GM12865 (cell line): Measurements from ENCODE around the gene TRMT1.

Source experiments
- DNase-seq: peaks from one replicate; pipeline ENCODE4 v3.0.0; 2010; ENCODE audit warnings: low read depth
- H3K4me3 ChIP-seq: 2 replicates; pipeline ENCODE4 v1.5.1; 2011; ENCODE audit warnings: mild to moderate bottlenecking, low read depth, low read length, control low read depth
- TF ChIP-seq, protein P1 (sequence below): IDR thresholded peaks from 2 replicates; pipeline ENCODE4 v1.5.1; 2011; ENCODE audit warnings: low read length, control low read depth, low read depth, inconsistent platforms; ENCODE audit not compliant: insufficient read depth; ENCODE audit errors: missing control alignments

Gene TRMT1

DNA sequence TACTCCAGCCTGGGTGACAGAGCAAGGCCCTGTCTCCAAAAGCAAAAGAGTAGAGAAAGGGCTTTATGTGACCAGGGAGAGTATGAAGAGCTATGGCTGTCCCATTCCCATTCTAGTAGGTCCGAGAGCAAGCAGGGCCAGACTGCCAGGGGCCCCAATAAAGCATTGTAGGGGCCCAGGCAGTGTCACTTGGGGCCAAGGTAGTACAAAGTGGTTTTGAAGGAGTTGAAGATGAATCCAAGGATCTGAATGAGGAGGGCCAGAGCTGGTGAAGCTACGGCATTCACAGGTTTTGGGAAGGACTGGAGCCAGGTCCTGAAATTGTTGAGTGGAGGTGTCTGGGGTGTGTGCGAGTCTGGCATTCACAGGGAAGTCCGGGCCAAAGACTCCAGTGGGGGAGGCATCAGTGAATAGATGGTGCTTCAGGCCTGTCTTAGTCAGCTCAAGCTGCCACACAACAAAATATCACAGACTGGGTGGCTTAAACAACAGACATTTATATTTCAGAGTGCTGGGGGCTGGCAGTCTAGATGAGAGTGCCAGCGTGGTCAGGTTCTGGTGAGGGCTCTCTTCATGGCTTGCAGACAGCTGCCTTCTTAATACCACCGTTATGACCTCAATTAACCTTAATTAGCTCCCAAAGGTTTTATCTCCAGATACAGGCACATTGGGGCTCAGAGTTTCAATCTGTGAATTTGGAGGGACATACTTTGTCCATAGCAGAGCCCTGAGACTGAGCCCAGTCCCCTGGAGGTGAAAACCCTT, 11.5 kb upstream of the TRMT1 start:
- no peak for DNase-seq
- no peak overlapping the region for H3K4me3 ChIP-seq
- TF ChIP-seq, protein P1, sequence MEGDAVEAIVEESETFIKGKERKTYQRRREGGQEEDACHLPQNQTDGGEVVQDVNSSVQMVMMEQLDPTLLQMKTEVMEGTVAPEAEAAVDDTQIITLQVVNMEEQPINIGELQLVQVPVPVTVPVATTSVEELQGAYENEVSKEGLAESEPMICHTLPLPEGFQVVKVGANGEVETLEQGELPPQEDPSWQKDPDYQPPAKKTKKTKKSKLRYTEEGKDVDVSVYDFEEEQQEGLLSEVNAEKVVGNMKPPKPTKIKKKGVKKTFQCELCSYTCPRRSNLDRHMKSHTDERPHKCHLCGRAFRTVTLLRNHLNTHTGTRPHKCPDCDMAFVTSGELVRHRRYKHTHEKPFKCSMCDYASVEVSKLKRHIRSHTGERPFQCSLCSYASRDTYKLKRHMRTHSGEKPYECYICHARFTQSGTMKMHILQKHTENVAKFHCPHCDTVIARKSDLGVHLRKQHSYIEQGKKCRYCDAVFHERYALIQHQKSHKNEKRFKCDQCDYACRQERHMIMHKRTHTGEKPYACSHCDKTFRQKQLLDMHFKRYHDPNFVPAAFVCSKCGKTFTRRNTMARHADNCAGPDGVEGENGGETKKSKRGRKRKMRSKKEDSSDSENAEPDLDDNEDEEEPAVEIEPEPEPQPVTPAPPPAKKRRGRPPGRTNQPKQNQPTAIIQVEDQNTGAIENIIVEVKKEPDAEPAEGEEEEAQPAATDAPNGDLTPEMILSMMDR, result no peak

DNA sequence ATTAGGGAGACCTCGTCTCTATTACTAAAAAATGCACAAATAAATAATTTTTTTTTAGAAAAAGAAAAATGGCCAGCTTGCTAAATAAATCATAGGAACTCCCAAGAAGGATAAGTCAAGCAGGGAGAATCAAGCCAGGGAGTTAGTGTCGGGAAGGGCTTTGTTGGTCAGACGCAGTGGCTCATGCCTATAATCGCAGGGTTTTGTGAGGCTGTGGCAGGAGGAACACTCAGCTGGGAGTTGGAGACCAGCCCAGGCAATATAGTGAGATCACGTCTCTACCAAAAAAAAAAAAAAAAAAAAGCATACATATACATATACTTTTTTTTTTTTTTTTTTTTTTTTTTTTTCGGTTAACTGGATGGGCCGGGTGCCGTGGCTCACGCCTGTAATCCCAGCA, 10.5 kb upstream of the TRMT1 start:
- no peak overlapping the region for H3K4me3 ChIP-seq
- TF ChIP-seq, protein P1, result no peak
- DNase-seq, result no peak

DNA sequence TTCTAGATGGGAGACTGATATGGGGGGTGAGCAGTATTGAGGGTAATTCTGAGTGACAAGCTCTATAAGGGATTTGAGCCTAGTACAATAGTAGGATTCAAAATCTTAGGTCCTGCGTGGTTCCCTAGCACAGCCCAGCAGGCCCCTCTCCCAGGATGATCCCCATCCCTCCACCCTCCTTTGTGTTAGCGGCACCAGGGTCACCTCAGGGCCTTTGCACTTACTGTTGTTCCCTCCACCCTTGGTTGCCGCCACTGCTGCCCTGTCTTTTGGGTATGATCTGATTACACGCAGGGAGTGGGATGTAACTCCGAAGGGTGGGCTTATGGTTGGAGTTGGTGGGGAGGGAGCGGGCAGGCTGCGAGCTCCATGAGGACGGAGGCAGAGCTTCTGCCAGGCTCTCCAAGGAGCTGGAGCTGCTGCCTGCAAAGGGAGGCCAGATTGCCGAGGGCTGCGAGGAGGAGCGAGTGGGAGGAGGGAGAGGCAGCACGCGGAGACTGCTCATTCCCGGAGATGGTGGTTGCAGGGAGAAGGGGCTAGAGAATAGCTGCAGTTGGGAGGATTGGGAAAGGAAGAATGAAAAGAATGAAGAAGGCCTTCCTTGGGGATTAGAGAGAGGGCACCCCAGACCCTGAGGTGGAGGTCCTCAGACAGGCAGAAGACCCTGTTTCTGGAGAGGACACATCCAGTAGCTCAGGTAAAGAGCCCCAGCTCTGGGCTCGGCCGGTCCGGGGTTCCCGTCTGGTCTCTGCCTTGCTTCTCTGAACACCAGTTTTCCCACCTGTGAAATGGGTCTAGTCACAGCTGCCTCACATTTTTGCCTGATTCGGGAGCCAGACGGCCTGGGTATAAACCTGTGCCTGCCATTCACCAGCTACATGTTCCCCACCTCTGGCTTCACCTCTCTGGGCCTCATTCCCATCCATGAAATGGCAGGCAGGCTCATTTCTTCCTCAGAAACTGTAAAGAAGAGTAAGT, 6.7 kb upstream of the TRMT1 start:
- no peak overlapping the region for H3K4me3 ChIP-seq
- DNase-seq, result no peak
- TF ChIP-seq, protein P1, result no peak

DNA sequence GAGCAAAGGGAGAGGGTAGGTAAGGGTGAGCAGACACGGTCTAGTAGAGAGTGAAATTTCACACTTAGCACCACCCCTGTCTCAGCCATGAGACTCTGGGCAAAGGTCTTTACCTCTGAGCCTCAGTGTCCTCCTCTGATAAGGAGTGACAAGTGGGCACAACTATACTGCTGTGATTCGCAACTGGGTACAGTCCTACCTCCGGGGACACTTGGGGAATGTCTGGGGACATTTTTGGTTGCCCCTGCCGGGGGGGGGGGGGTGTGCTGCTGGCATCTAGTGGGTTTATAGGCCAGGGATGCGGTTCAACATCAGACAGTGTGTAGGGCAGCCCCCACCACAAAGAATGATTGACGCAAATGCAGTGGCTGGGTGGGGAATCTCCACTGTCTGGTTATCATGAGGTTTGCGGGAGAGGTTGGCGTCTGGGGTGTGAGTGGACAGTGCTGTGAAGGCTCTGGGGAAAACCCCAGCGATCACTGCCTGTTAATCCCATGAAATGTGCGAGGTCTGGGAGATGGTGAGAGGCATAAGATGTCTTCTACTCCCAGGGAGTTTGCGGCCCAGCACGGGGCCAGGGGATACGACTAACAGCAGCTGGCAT, 5.8 kb upstream of the TRMT1 start:
- no peak for DNase-seq
- TF ChIP-seq, protein P1, result no peak

DNA sequence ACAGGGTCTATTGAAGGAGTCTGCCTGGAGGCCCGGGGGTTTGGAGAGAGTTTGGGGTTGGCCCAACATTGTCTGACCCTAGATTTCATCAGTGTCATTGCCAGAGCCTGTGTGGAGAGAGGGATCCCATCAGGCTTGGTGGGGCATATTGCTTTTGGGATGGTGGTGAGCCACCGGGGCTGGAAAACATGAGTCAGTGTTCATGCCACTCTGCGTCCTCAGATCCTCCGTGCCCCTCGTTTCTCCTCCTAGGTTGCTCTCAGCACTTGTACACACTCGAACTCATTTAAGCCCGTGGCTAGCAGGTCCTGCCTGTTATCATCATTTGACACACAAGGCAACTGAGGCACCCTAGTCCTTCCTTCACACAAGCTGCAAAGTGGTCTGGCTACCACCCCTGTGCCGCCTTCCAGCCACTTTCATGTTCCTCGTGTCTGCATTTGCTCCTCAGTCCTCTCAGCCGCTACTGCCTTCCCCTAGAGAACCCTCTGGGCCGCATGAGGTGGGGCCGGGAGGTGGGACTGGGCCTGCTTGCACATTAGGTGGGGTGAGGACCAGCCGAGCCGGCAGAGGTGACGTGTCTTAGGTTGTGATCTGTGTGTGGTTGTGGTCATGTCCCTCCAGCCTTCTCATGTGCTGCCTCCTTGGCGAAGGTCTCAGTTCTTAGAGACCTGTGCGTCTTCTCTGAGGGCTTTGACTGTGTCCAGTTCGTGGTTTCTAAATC, 5.2 kb upstream of the TRMT1 start:
- DNase-seq, result peak; percentile 62
- TF ChIP-seq, protein P1, result no peak
- H3K4me3 ChIP-seq, result no peak overlapping the region

More for the DNA sequence above, 5.8 kb upstream of the TRMT1 start:
- H3K4me3 ChIP-seq, result no peak overlapping the region

DNA sequence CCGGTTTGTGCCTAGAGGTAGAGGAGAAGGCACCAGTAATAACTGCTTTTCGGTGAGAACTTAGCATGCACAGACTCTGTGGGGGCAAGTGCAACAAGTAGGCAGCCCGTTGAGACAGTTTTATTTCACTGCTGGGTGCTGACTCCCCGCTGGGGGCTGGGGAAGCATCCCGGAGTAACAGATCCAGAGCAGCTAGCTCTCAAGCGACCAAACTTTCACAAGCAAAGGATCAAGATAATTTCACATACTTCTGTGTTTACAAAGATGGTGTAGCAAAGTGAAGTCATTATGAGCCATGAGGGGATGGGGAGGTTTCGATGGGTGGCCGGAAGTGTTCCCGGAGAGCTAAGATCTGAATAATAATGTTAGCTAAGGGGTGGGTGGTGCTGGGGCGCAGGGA, 4.3 kb upstream of the TRMT1 start:
- TF ChIP-seq, protein P1, result no peak
- H3K4me3 ChIP-seq, result no peak overlapping the region
- no peak for DNase-seq
